Hepatocyte (in vitro differentiated cells): ENCODE data around the gene C10orf62.

Experiments
- CTCF ChIP-seq: fragments of 200-600 bp; sonication (generic); IDR thresholded peaks from 2 replicates; pipeline ENCODE4 v1.5.1; 2016; ENCODE audit warnings: antibody characterized with exemption, mild to moderate bottlenecking; ENCODE audit not compliant: poor library complexity
- EZH2 ChIP-seq: fragments of 200-600 bp; sonication (generic); IDR thresholded peaks from 2 replicates; pipeline ENCODE4 v1.6.1; 2016; ENCODE audit warnings: antibody characterized with exemption, mild to moderate bottlenecking, borderline replicate concordance

- no peak for TF ChIP-seq CTCF
- no peak for TF ChIP-seq EZH2
Measured at GRCh38 chr10:97566336-97566996, 23.1 kb upstream of the C10orf62 start.
